Measurements from ENCODE around the gene VSIG10L2.
A peak's percentile ranks its signal among the peaks of the same experiment; 100 is the strongest.
"Not testable (repeated sequence)": the region's sequence is repeated elsewhere in the genome, so short reads cannot be mapped to it uniquely, and the experiment has no call there.

The VSIG10L2 gene

DNA sequence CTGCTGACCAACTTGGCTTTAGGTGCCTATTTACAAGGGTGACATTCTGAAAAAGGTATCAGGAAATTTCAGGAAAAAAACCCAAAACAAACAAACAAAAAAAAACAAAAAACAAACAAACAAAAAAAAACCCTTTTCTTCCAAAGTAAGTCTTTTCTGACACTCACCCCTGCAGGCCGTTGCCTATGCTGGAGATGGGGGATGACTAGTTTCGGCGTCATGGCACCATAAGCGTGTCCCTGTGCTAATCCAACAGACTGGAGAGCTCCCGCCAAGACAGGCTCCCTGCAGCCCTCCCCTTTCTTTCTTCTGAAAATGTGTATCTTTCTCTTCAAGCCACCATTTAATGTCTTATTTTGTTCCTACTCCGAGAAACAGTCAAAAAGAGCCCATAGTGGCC lies 13.7 kb downstream of the VSIG10L2 start:
- no peak for DNase-seq

DNA sequence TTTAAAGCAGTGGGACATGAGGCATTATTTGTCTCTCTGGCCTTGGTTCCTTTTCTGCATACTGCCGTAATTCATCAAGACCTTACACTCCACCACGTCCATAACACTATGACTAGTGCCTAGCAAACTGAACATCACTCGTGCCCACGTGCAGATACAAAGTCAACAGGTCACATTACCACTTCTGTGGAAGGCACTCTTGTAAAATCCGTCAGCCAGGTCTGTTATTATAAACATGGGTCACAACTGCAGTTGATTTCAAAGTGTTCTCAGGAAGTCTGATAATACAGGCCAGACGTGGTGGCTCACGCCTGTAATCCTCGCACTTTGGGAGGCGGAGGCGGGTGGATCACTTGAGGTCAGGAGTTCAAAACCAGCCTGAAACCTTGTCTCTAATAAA lies 14.1 kb downstream of the VSIG10L2 start:
- no peak for DNase-seq

- DNase-seq, result no peak
These were observed 14.9 kb downstream of the VSIG10L2 start for GRCh38 chr11:125960771-125961170.

DNA sequence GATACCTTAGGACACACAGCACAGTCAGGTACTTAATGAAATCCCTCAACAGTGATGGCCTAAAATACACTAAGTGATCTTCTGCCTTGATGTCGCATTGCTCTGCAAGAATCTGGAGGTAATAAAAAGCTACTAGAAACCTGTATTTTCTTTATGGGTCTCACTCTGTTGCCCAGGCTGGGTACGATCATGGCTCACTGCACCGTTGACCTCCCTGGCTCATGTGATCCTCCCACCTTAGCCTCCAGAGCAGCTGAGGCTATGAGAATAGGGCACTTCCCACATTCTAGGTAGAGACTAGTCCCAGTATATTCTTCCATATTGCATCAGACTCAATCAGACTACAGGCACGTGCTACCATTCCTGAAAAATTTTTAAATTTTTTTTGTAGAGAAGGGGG lies 21.7 kb downstream of the VSIG10L2 start:
- DNase-seq, result no peak

GRCh38 chr11:125968354-125968753 lies 22.5 kb downstream of the VSIG10L2 start:
- no peak for DNase-seq

GRCh38 chr11:125971618-125972017 lies 25.8 kb downstream of the VSIG10L2 start:
- DNase-seq, result no peak

GRCh38 chr11:125974284-125974683 lies 28.4 kb downstream of the VSIG10L2 start:
- DNase-seq, result no peak

GRCh38 chr11:125975634-125976033 lies 29.8 kb downstream of the VSIG10L2 start:
- DNase-seq, result no peak

DNA sequence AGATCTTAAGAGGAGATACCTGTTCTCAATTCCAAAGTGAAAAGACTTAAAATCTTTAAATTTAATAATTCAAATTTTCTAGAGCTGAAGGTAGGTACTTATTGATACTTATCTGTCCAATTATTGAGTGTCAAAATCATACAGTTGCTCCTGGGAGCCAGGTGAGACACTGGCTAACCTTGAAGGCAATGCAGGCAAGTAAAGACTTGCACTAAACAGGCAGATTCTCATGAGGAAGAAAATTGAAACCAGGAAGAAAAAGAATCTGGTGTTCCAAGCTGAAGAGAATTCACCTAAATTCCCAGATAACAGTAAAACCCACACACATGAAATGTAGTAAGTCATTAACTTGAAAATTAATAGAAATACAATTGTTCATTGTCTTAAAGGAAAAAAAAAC lies 30.3 kb downstream of the VSIG10L2 start:
- DNase-seq, result no peak

- DNase-seq, result no peak
These were observed 31.5 kb downstream of the VSIG10L2 start for GRCh38 chr11:125977333-125977732.

GRCh38 chr11:125978181-125978716 lies 32.4 kb downstream of the VSIG10L2 start:
- no peak for DNase-seq

- no peak for DNase-seq
These were observed 33.0 kb downstream of the VSIG10L2 start for GRCh38 chr11:125978778-125979407.

DNA sequence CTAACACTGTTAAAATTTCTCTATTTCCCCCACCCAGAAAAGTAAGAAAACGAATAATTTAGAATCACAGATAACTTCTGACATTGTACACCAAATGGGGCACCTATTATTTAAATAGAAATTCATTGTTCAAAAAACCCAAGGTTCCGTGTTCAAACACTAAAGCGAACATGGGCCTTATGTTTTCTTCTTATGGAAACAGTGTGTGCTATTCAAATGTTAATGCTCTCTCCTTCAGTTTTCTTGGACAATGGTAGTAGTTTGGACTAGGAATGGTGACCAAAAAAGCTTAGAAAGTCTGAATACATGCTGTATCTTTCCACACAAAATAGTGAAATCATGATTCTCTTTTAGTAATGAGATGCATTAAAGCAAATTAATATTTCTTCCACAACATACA lies 33.7 kb downstream of the VSIG10L2 start:
- DNase-seq, result no peak

DNA sequence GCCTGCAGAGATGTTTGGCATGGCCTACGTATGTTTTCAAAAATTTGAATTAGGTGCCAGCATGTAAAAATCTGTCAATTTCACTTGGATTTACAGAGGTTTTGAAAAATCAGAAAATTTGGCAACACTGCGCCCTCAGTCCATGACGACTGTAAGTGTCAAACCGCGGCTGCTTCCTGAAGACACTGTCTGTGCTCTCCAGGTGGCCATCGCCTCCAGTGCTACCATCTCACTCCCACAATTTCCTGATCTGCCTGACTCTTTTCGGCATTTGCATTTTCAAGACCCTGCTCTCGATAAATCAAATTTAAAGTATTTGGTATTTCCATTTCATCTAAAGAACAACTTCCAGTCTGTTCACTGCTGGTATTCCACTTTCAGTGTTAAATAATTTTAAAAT lies 34.6 kb downstream of the VSIG10L2 start:
- no peak for DNase-seq

GRCh38 chr11:125982348-125982730 lies 36.5 kb downstream of the VSIG10L2 start:
- DNase-seq, result no peak

DNA sequence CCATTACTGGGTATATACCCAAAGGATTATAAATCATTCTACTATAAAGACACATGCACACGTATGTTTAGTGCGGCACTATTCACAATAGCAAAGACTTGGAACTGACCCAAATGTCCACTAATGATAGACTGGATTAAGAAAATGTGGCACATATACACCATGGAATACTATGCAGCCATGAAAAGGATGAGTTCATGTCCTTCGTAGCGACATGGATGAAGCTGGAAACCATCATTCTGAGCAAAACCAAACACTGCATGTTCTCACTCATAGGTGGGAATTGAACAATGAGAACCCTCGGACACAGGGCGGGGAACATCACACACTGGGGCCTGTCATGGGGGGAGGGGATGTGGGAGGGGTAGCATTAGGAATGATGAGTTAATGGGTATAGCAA lies 40.1 kb downstream of the VSIG10L2 start:
- DNase-seq, result not testable (repeated sequence)

DNA sequence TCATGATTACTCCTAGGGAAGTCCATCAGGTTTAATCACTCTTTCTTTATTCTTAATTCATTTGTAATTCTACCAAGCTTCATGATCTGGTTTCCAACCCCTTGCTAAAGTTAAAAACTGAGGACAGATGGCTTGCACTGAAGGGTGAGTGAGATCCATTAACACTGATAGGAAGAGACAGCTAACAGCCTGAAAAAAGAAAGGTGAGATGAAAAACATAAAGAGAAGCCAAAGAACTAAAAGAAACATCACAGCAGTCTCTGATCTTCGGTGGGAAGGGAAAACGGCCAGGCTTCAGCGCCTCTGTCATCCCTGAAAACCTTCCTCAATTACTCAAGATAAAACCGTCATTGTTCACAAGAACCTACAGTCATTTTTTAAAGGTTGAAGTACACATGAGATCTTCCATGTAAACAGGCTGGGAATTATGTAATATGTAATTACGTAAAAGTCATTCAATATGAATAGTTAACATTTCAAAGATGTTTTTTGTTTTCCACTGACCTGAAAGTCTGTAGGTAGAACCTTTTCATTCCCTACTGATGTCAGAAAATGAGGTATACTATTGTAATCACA lies 41.3 kb downstream of the VSIG10L2 start:
- no peak for DNase-seq

GRCh38 chr11:125990244-125990643 lies 44.4 kb downstream of the VSIG10L2 start:
- DNase-seq, result peak in 7 of 58 donors; percentile 4 to 31 (median 8)

GRCh38 chr11:125992893-125993292 lies 47.0 kb downstream of the VSIG10L2 start:
- no peak for DNase-seq

DNA sequence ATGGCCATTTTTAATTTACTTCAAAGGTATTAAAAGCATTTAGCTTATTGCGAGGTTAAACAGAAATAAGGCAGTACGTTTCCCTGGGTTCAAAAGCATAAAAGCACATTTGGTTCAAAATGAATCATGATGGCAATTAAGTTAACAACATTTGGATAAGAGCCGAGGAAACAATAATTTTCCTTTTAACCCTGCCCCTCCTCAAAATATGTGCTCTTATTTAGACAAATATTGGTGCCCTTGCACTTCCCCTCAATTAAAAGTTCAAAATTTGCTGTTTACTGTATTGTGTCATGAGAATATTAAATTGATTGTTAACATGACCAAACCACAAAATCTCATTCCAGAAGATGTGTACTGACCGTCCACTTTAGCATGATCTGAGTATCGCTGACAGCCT lies 48.7 kb downstream of the VSIG10L2 start:
- no peak for DNase-seq

- peak in 14 of 58 donors; percentile 5 to 39 (median 10) for DNase-seq
These were observed 49.5 kb downstream of the VSIG10L2 start for GRCh38 chr11:125995313-125995712.

DNA sequence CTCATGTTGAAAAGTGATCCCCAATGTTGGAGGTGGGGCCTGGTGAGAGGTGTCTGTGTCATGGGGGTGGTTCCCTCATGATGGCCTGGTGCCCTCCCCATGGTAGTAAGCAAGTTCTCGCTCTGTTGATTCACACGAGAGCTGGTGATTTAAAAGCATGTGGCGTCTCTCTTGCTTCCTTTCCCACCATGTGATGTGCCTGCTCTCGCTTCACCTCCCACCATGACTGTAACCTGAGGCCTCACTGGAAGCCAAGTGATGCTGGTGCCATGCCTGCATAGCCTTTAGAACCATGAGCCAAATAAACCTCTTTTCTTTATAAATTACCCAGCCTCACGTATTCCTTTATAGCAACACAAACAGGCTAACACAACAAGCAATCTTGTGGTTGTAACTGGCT lies 52.4 kb downstream of the VSIG10L2 start:
- no peak for DNase-seq

GRCh38 chr11:125999234-125999880 lies 53.5 kb downstream of the VSIG10L2 start:
- no peak for DNase-seq
